Ovary (tissue), 10 donors: ENCODE results near the gene NPPC. TPM values are rescaled to one million over a fixed set of nuclear protein-coding genes. Genes with fewer than 3 reads are reported as not detected.

Source experiments
- DNase-seq, 5 donors: peaks; one replicate each; pipeline ENCODE4 v3.0.0-alpha.2; 2019 to 2020
- H3K27ac ChIP-seq, 2 donors: fragments of 200-600 bp; one replicate each; pipeline versions ENCODE4 v1.5.1 to v1.8.0; 2019 to 2022
- H3K27me3 ChIP-seq: fragments of 200-600 bp; one replicate; pipeline ENCODE4 v1.8.0; 2022
- H3K36me3 ChIP-seq: fragments of 200-600 bp; sonication (generic); one replicate; pipeline ENCODE4 v1.5.1; 2019
- H3K4me1 ChIP-seq: one replicate; pipeline ENCODE4 v1.8.1; 2013; ENCODE audit warnings: mild to moderate bottlenecking, moderate library complexity; ENCODE audit not compliant: insufficient read depth
- H3K4me3 ChIP-seq: fragments of 200-600 bp; sonication (generic); one replicate; pipeline ENCODE4 v1.5.1; 2017
- H3K9me3 ChIP-seq, 2 donors: fragments of 200-600 bp in 1 of 2; sonication (generic) in 1 of 2; one replicate each; pipeline versions ENCODE4 v1.5.1 to v1.8.1; 2013 to 2019; ENCODE audit warnings: mild to moderate bottlenecking in 1 of 2, moderate library complexity in 1 of 2
- CTCF ChIP-seq, 3 donors: fragments of 450-650 bp in 2 of 3; fragments of 200-600 bp in 1 of 3; IDR thresholded peaks; one replicate each; pipeline versions ENCODE4 v1.5.1 to v1.8.0; 2016 to 2022; ENCODE audit warnings: antibody characterized with exemption in 3 of 3, mild to moderate bottlenecking in 1 of 3
- EP300 ChIP-seq: sonication (generic); formaldehyde crosslinking; IDR thresholded peaks from one replicate; pipeline ENCODE4 v1.6.1; 2017; ENCODE audit warnings: antibody characterized with exemption
- POLR2A ChIP-seq: fragments of 450-650 bp; IDR thresholded peaks from one replicate; pipeline ENCODE4 v1.6.1; 2017; ENCODE audit warnings: antibody characterized with exemption, mild to moderate bottlenecking, moderate library complexity
- whole genome bisulfite sequencing, 3 donors: extraction: QIAGEN DNeasy Blood & Tissue Kit in 1 of 3; methylation state at CpG; one replicate each; pipeline versions ENCODE4 v1.1.5 to v1.1.7; 2013 to 2017; 5-methylcytosine and 5-hydroxymethylcytosine counted together
- intact Hi-C, 4 donors: fragments of 100-400 bp; cut with DNase I; formaldehyde crosslinking; loops; one replicate each; pipeline versions ENCODE4 v1.11.0 to v1.15.1; 2022 to 2023
- long read RNA-seq, 3 donors: library from polyadenylated mRNA in 2 of 3; unstranded in 2 of 3; transcript quantifications; one replicate each; pipeline ENCODE4 v2.0.0 and lab custom pipeline, GENCODE V29; 2021 to 2026
- polyA plus RNA-seq, 2 donors: library from polyadenylated mRNA; stranded (reverse); fragments of 200-250 nt in 1 of 2; fragments of 350-450 nt in 1 of 2; fragmentation: Illumina TruSeq in 1 of 2; extraction: RNeasy Lipid Tissue Mini Kit (QIAGEN cat#74804) in 1 of 2; gene quantifications; one replicate each; pipeline ENCODE4 v1.2.3, GENCODE V29; 2013 to 2014
- total RNA-seq, 7 donors: library from RNA; depleted of rRNA in 2 of 7; stranded (reverse); fragments of >200 nt in 2 of 7; fragmentation: NEBNext Ultra II Directional in 3 of 7; extraction: Animal tissue kit (Norgen Biotek cat#: 25700) in 3 of 7; gene quantifications; one replicate each; pipeline versions ENCODE4 v1.1.0 to v1.2.4, GENCODE V29; 2016 to 2023
- donor health status: DM: no; HTN: no; CAD: no; lungs with moderate emphysema.
- donor health status: DM: no; HTN: no; CAD: no.
- donor health status: Bipolar disorder and iron deficiency.
- donor health status: DM: yes; HTN: yes; CAD: no.
- donor health status: DM: no; HTN: no; CAD: no.
- donor health status: DM: yes; HTN: yes; CAD: no.

Gene NPPC
- total RNA-seq (1 to 10 TPM in 2 of 7 donors, under 1 TPM in 2, not detected in 3; 0.30 to 4.3 (median 2.4) TPM), polyA plus RNA-seq (under 1 TPM; 0.18 to 0.23 TPM)
- long read RNA-seq, donor 1: 0 reads
- long read RNA-seq, donor 2: 0 reads
- long read RNA-seq, donor 3: 0 reads

- TF ChIP-seq CTCF (IDR thresholded peaks at IDR 0.05) (peak in 1 of 3 donors; percentile 53), POLR2A (no peak)
- Histone ChIP-seq H3K4me1 (peaks cover 6% of the 10 kb centered on the region), H3K27me3 (no peaks in the 10 kb centered on the region), H3K9me3 (no peaks in the 10 kb centered on the region), H3K36me3 (no peaks in the 10 kb centered on the region), H3K4me3 (peak within 1 kb of the TSS; percentile 24), H3K27ac (no peak within 1 kb of the TSS)
- WGBS, 3 donors: 1% methylated on average over 45 to 54 of the region's 54 CpGs
- intact Hi-C loops: loop anchor here (5.0 to 10.0 kb wide), 4 partner anchors 216 to 599 kb away; partner anchors contain the start of genes CHRND (in 2 of the 4) and PRSS56 (in 2 of the 4)
- DNase-seq: peak; percentile 40 to 77 (median 73)
Measured at GRCh38 chr2:231926180-231926741, at the start of gene NPPC. NPPC (minus strand) TSS chr2:231926396; CDS start chr2:231926249, 147 bp downstream.

- intact Hi-C loops: no loop called here
Measured at GRCh38 chr2:231975001-231975400, 48.8 kb upstream of the NPPC start.

GRCh38 chr2:231970461-231970860 lies 44.3 kb upstream of the NPPC start:
- TF ChIP-seq CTCF (IDR thresholded peaks at IDR 0.05) (no peak), POLR2A (no peak), EP300 (no peak)
- WGBS, 3 donors: 92 to 96% (median 93%) methylated on average over 3 of the region's 3 CpGs
- no peaks in the 10 kb centered on the region for H3K9me3 ChIP-seq
- no peak overlapping the region for H3K4me3 ChIP-seq
- no peaks in the 10 kb centered on the region for H3K36me3 ChIP-seq
- DNase-seq: no peak
- H3K27me3 ChIP-seq: no peaks in the 10 kb centered on the region
- H3K27ac ChIP-seq: no peak overlapping the region
- peaks cover 2% of the 10 kb centered on the region for H3K4me1 ChIP-seq
- intact Hi-C loops: no loop called here

More at GRCh38 chr2:231975001-231975400, 48.8 kb upstream of the NPPC start:
- Histone ChIP-seq H3K4me3 (no peak overlapping the region), H3K27me3 (no peaks in the 10 kb centered on the region), H3K36me3 (no peaks in the 10 kb centered on the region), H3K9me3 (no peaks in the 10 kb centered on the region), H3K4me1 (peaks cover 1% of the 10 kb centered on the region), H3K27ac (no peak overlapping the region)
- 81 to 95% (median 85%) methylated on average over 2 of the region's 2 CpGs for WGBS, 3 donors
- DNase-seq: no peak
- TF ChIP-seq EP300 (no peak), CTCF (IDR thresholded peaks at IDR 0.05) (no peak), POLR2A (no peak)

GRCh38 chr2:231968820-231969219 lies 42.6 kb upstream of the NPPC start:
- Histone ChIP-seq H3K4me3 (no peak overlapping the region), H3K4me1 (peaks cover 2% of the 10 kb centered on the region), H3K36me3 (no peaks in the 10 kb centered on the region), H3K27me3 (no peaks in the 10 kb centered on the region), H3K27ac (no peak overlapping the region), H3K9me3 (no peaks in the 10 kb centered on the region)
- TF ChIP-seq POLR2A (no peak), CTCF (IDR thresholded peaks at IDR 0.05) (no peak), EP300 (no peak)
- intact Hi-C loops: no loop called here
- DNase-seq: no peak
- 94 to 98% (median 98%) methylated on average over 6 of the region's 6 CpGs for WGBS, 3 donors
